H1 (cell line): Measurements from ENCODE around the gene LCE3D. TPM values are rescaled to one million over a fixed set of nuclear protein-coding genes. Genes with fewer than 3 reads are reported as not detected.

ENCODE experiments used
- KDM5A ChIP-seq: fragments of 200-600 bp; IDR thresholded peaks from 2 replicates; pipeline ENCODE4 v1.7.1; 2012; ENCODE audit warnings: mild to moderate bottlenecking, low read length, inconsistent platforms, mixed read lengths
- RBBP5 ChIP-seq: IDR thresholded peaks from 2 replicates; pipeline ENCODE4 v1.7.1; 2012; ENCODE audit warnings: low read depth, mild to moderate bottlenecking, inconsistent platforms, low read length, moderate library complexity, borderline replicate concordance
- RNF2 ChIP-seq: fragments of 200-900, 300-1000 bp; sonication (generic); IDR thresholded peaks from 2 replicates; pipeline ENCODE4 v1.7.1; 2016; ENCODE audit warnings: borderline replicate concordance, low read depth, mild to moderate bottlenecking, antibody characterized with exemption, low read length; ENCODE audit not compliant: poor library complexity, severe bottlenecking; ENCODE audit errors: missing control alignments
- polyA plus RNA-seq, 7 experiments: library from polyadenylated mRNA; depleted of rRNA in 3 of 7; stranded (reverse) in 5 of 7; unstranded in 2 of 7; fragments of >200 nt in 5 of 7; fragments of 200-250 nt in 2 of 7; gene quantifications; 1 replicate in 5 of 7; 2 replicates in 1 of 7; 4 replicates in 1 of 7; pipeline versions ENCODE4 v1.2.1 to v1.2.3, GENCODE V29; 2011 to 2013; ENCODE audit warnings: missing spikeins in 2 of 7, mixed read lengths in 2 of 7
- total RNA-seq: library from RNA; stranded (reverse); fragmentation: NEBNext Ultra II Directional; extraction: Animal tissue kit (Norgen Biotek cat#: 25700); gene quantifications from 2 replicates; pipeline ENCODE4 v1.2.1, GENCODE V29; 2021

Gene LCE3D
- total and polyA plus RNA-seq, 2 of the 8 experiments (the other 6 are each of a cell fraction or from before 2014, with no cell fraction given), result not detected

- TF ChIP-seq KDM5A (no peak), RBBP5 (no peak), RNF2 (no peak)
Measured at GRCh38 chr1:152566681-152567080, 13.6 kb downstream of the LCE3D start, which contains the start of gene LCE3E (continued).
